GM19193 (cell line): ENCODE data around the gene ASCC1.

ENCODE experiments used
- POLR2A ChIP-seq: IDR thresholded peaks from 4 replicates; pipeline ENCODE4 v1.6.1; 2011; ENCODE audit not compliant: insufficient read depth, insufficient read length; ENCODE audit errors: extremely low read depth

The ASCC1 gene

GRCh38 chr10:72068901-72069446 is 147.1 kb downstream of the ASCC1 start:
- no peak for TF ChIP-seq POLR2A

DNA sequence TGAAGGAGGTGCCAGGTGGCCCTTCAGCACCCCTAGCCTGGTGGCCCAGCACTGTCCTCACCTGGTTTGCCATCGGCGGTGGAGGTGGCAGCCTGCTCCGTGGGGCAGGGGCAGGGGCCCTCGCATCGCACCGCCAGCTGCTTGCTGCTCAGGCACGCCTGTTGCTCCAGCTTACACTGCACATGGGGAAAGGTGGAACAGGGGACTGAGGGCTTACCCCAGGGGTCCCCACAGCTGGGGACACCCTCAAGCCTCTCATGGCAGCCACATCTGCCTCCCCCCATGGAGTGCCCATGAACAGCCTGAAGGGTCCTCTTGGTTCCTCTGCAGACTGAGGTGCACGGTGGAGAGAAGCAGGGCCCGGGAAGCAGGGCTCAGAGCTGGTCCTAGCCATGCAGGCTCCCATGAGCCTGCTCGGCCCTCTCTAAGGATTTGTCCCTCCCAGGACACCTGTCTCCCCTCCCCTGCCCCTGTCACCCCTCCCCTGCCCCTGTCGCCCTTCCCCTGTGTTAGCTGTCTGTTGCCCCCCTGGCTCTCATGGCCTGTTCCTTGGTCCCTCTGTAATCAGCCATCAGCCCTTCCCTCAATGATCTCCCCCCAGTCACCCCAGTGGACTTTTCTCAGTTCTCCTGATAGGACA is 147.8 kb downstream of the ASCC1 start:
- TF ChIP-seq POLR2A: no peak

DNA sequence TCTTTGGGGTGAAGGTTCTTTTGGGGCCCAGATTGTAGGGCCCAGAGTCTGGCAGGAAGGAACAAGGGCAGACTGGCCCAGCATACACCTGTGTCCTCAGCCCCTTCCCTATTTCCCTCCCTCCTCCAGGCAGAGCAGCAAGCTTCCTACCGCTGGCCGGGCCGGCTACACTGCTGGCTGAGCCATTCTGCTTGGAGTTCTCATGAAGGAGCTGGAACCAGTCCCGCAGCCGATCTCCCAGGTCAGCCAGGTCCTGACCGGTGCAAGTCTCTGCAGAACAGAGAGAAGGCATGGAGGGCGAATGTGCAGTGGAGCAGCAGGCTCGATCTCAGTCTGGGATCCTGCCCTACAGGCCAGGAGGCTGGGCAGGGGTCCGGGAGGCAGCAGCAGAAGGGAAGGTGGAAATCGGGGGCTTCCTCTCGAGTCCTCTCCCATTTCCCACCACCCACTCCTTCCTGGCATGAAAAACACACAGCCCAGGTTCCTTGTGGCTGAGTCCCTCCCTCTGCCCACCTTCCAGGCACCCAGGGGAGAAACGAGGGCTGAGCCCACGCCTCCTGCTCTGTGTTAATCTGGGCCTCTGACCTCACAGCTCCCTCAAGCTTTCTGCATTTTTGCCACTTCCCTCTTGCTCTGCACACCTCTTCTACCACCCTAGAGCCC is 148.5 kb downstream of the ASCC1 start:
- no peak for TF ChIP-seq POLR2A

DNA sequence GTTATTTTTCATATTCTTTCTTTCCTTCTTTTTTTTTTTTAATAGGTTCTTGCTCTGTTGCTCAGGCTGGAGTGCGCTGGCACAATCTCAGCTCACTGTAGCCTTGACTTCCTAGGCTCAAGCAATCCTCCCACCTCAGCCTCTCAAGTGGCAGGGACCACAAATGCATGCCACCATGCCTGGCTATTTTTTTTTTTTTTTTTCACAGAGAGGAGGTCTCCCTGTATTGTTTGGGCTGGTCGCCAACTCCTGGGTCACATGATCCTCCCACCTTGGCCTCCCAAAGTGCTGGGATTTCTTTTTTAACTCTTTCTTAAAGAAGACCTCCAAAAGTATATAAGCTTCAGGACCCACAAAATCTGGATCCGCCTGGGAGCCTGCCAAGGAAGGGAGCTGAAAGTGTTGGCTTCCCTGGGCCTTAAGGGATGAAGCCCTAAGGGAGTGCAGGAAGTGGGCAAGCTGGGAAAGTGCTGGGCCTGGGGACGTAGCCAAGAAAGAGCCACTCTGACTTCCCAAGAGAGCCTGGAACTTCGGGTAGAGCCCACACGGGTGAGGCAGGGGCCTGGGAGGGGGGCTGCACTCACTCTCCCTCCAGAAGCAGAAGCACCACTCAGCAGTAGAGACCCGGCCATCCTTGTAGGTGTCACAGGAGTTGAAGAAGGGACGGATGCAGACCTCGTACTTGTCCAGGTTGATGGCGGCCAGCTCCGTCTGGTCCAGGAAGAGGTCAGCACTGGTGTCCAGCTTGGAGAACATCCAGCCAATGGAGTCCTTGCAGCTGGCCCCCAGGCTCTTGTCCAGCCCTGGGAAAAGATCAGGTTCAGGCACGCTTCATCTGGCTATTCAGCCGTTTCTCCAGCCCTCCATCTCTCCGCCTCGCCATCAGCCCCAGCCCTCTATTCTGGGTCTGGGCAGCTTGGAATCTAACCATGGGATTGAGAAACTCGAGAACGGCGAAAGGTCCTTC is 149.5 kb downstream of the ASCC1 start:
- TF ChIP-seq POLR2A: no peak

DNA sequence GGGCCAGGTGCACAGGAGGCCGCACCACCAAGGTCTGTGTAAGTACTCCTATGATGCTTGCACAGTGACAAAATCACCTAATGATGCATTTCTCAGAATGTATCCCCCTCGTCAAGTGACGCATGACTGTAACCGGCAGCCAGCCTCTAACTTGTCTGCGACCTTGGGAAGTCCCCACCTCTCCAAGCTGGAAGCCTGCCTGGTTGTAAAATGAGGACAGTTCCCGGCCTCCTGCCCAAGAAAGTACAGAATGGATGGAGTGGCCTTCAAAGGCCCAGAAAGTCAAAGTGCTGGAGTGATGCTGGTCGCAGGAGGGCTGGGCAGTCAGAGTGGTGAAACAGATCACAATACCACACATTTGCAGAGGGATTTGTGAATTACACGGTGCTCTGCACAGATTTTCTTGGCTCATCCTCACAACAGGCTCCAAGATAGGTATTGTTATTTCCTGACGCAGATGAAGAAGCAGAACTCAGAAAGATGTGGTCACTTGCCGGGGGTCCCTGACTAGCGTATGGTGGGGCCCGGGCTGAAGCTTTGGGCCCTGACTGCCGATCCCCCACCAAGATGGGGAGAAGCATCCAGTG is 150.5 kb downstream of the ASCC1 start:
- no peak for TF ChIP-seq POLR2A

DNA sequence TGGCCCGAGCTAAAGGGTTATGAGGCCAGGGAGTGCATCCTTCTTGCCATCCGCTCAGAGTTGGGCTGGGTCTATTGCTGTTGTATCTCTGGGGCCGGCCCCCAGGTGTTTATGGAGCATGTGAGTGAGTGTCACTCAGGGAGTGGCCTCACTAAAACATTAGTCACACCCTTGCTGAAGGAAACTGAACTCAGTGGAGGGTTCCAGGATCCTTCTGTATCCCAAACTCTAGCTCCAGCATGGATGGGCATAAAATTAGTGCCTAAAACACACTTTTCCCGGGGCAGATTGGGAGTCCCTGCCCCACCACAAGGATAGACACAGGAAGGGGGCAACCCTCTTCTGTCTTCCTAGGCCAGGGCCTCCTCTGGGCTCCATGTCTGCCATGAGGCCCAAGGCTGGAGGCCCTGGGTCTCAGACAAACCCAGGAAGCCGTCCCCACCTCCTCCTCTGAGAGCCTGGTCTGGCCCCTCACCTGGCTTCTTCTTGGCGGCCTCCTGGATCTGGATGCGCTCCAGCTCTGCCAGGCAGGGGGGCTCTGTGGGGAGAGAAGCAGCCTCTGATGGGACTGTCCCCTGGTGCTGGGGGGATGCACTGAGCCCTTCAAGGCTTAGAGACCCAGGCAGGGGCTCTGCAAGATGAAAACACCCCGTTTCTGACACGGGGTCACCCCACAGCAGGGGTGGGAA is 152.2 kb downstream of the ASCC1 start:
- no peak for TF ChIP-seq POLR2A

GRCh38 chr10:72062832-72063702 is 153.0 kb downstream of the ASCC1 start:
- TF ChIP-seq POLR2A: no peak

- no peak for TF ChIP-seq POLR2A
Observed at GRCh38 chr10:72062382-72062781, 153.7 kb downstream of the ASCC1 start.

DNA sequence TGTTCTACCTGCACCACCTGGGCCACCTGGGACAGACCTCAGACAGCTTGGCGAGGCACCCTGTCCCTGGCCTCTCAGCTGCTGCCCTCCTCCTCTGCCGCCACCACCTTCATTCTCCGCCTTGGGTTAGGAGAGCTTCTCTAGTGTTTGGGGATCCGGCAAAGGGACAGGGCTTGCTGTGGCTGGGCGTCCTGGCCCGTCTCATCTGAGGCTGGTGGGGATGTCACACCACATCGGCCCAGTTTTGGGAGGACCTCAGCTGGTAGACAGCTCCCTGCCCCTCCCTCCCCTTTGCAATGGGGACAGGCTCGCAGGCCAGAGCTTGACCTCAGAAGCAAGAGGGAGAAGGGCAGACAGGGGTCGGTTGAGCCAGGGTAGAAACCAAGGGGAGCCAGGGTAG is 154.1 kb downstream of the ASCC1 start:
- TF ChIP-seq POLR2A: no peak

- no peak for TF ChIP-seq POLR2A
Observed at GRCh38 chr10:72061491-72061890, 154.6 kb downstream of the ASCC1 start.

- TF ChIP-seq POLR2A: no peak
Observed at GRCh38 chr10:72059843-72060822, 155.9 kb downstream of the ASCC1 start.

- TF ChIP-seq POLR2A: no peak
Observed at GRCh38 chr10:72058989-72059842, 156.9 kb downstream of the ASCC1 start.

- TF ChIP-seq POLR2A: no peak
Observed at GRCh38 chr10:72058347-72058898, 157.7 kb downstream of the ASCC1 start.
